Sigmoid colon (tissue), 7 donors: ENCODE measurements around the gene NMT1. TPM values are rescaled to one million over a fixed set of nuclear protein-coding genes. Genes with fewer than 3 reads are reported as not detected.

Experiments
- DNase-seq: peaks from one replicate; pipeline ENCODE4 v3.0.0-alpha.2; 2019
- H3K27ac ChIP-seq, 4 donors: fragments of 200-600 bp; sonication (generic); one replicate each; pipeline ENCODE4 v1.5.1; 2016 to 2019; ENCODE audit warnings: mild to moderate bottlenecking in 1 of 4
- H3K27me3 ChIP-seq, 3 donors: fragments of 200-600 bp; sonication (generic); one replicate each; pipeline ENCODE4 v1.5.1; 2019; ENCODE audit warnings: mild to moderate bottlenecking in 1 of 3
- H3K36me3 ChIP-seq, 4 donors: fragments of 200-600 bp; sonication (generic); one replicate each; pipeline ENCODE4 v1.5.1; 2016 to 2019
- H3K4me1 ChIP-seq, 4 donors: fragments of 200-600 bp; sonication (generic); one replicate each; pipeline ENCODE4 v1.5.1; 2017 to 2019
- H3K4me3 ChIP-seq, 4 donors: fragments of 200-600 bp; sonication (generic); one replicate each; pipeline ENCODE4 v1.5.1; 2017 to 2019; ENCODE audit warnings: mild to moderate bottlenecking in 2 of 4, moderate library complexity in 1 of 4
- H3K9me3 ChIP-seq, 4 donors: fragments of 200-600 bp in 3 of 4; sonication (generic) in 3 of 4; one replicate each; pipeline versions ENCODE4 v1.5.1 to v1.6.1; 2013 to 2019
- EP300 ChIP-seq, 4 donors: sonication (generic); formaldehyde crosslinking; IDR thresholded peaks; one replicate each; pipeline ENCODE4 v1.6.1; 2017; ENCODE audit warnings: antibody characterized with exemption in 4 of 4
- POLR2A ChIP-seq, 2 donors: fragments of 450-650 bp; IDR thresholded peaks; one replicate each; pipeline ENCODE4 v1.6.1; 2016; ENCODE audit warnings: antibody characterized with exemption in 2 of 2, mild to moderate bottlenecking in 2 of 2, moderate library complexity in 2 of 2
- POLR2AphosphoS5 ChIP-seq, 4 donors: sonication (generic); formaldehyde crosslinking; IDR thresholded peaks; one replicate each; pipeline ENCODE4 v1.6.1; 2017; ENCODE audit warnings: antibody characterized with exemption in 4 of 4
- WGBS, 2 donors: extraction: QIAGEN DNeasy Blood & Tissue Kit; methylation state at CpG; one replicate each; pipeline ENCODE4 v1.1.7; 2013; 5-methylcytosine and 5-hydroxymethylcytosine counted together
- intact Hi-C: fragments of 100-400 bp; cut with DNase I; formaldehyde crosslinking; loops from one replicate; pipeline ENCODE4 v1.15.1; 2023
- polyA plus RNA-seq, 3 donors: library from polyadenylated mRNA; stranded (reverse); fragments of 200-250 nt; gene quantifications; one replicate each; pipeline ENCODE4 v1.2.3, GENCODE V29; 2013
- small RNA-seq, 3 donors: library from RNA; depleted of rRNA; stranded (forward); fragments of <200 nt; gene quantifications; one replicate each; pipeline ENCODE3, GENCODE V24; 2016
- total RNA-seq, 4 donors: library from RNA; depleted of rRNA; stranded (reverse); fragments of >200 nt; gene quantifications; one replicate each; pipeline ENCODE4 v1.1.0, GENCODE V29; 2016
- TF ChIP-seq, protein P1 (sequence below), 4 experiments: fragments of 450-650 bp in 3 of 4; fragments of 200-600 bp in 1 of 4; IDR thresholded peaks; one replicate each; pipeline ENCODE4 v1.5.1; 2016 to 2019; ENCODE audit warnings: antibody characterized with exemption in 4 of 4, mild to moderate bottlenecking in 3 of 4, moderate library complexity in 2 of 4
- donor health status: healthy with polysubstance abuse.
- donor health status: Bipolar disorder and iron deficiency.
- donor health status: healthy.

The NMT1 gene
- total and polyA plus RNA-seq, 7 donors: 13.2 to 59.2 (median 41.0) TPM

DNA sequence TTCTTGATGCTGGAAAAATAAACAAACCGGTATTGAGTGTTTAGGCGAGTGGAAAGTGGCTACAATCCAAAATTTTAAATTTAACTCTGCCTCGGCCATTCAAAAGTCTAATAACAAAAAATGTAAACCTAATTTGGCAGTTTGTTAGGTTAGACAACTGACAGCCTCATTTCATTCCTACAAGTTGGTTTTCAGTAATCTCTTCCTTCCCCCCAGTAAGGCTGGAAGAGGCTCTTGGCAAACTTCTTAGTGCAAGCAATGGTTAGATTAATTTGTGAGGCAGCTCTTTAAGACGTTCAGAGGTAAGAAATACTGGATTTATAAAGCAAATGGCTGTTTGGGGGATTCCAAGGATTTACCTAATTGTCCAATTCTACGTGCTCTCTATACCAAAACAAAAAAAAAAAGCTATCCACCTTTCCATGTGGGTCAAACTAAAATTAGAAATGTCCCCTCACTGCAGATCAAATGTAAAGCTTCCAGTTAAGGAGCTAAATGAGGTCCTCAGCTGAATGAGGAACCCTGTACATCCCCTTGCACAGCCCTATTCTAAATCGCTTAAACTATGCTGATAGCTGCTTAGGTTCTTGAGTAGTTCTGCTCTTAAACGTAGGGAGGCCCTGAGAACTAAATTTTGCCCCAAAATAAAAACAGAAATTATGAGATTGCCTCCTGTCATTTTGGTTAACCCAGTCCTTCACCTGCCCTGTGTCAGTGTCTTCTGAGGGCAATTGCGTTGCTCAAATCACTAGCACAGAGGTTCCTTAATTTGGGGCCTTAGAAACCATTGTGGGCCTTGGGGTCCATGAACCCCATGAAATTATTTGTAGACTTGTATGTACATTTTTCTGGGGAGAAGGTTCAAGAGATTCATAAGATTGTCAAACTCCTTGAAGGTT lies 90.0 kb downstream of the NMT1 start:
- intact Hi-C loops: no loop called here

DNA sequence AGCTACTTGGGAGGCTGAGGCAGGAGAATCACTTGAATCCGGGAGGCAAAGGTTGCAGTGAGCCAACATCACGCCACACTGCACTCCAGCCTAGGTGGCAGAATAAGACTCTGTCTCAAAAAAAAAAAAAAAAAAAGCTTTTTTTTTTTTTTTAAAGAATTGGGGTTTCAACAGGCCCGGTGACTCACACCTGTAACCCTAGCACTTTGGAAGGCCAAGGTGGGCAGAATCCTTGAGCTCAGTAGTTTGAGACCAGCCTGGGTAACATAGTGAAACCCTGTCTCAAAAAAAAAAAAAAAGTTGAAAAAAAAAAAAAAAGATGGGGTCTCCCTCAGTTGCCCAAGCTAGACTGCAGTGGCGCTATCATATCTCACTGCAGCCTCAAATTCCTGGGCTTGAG lies 93.9 kb downstream of the NMT1 start:
- Histone ChIP-seq H3K27ac (peak overlapping the region; percentile 30 to 99 (median 43)), H3K9me3 (no peaks in the 10 kb centered on the region), H3K27me3 (no peaks in the 10 kb centered on the region), H3K4me1 (peaks cover 0 to 83% (median 73%) of the 10 kb centered on the region in 4 donors), H3K4me3 (no peak overlapping the region), H3K36me3 (no peaks in the 10 kb centered on the region)
- 91 to 94% methylated on average over 4 of the region's 4 CpGs for WGBS, 2 donors
- no peak for DNase-seq
- TF ChIP-seq POLR2A (IDR thresholded peaks at IDR 0.05) (no peak), EP300 (IDR thresholded peaks at IDR 0.05) (no peak), POLR2AphosphoS5 (IDR thresholded peaks at IDR 0.05) (no peak)
- TF ChIP-seq, protein P1, sequence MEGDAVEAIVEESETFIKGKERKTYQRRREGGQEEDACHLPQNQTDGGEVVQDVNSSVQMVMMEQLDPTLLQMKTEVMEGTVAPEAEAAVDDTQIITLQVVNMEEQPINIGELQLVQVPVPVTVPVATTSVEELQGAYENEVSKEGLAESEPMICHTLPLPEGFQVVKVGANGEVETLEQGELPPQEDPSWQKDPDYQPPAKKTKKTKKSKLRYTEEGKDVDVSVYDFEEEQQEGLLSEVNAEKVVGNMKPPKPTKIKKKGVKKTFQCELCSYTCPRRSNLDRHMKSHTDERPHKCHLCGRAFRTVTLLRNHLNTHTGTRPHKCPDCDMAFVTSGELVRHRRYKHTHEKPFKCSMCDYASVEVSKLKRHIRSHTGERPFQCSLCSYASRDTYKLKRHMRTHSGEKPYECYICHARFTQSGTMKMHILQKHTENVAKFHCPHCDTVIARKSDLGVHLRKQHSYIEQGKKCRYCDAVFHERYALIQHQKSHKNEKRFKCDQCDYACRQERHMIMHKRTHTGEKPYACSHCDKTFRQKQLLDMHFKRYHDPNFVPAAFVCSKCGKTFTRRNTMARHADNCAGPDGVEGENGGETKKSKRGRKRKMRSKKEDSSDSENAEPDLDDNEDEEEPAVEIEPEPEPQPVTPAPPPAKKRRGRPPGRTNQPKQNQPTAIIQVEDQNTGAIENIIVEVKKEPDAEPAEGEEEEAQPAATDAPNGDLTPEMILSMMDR (IDR thresholded peaks at IDR 0.05): no peak
- intact Hi-C loops: no loop called here

More for the DNA sequence above, 90.0 kb downstream of the NMT1 start:
- peaks cover 6 to 59% (median 48%) of the 10 kb centered on the region in 4 donors for H3K4me1 ChIP-seq
- no peaks in the 10 kb centered on the region for H3K36me3 ChIP-seq
- H3K4me3 ChIP-seq: peak overlapping the region; percentile 81 to 92 (median 89)
- no peaks in the 10 kb centered on the region for H3K27me3 ChIP-seq
- TF ChIP-seq POLR2AphosphoS5 (IDR thresholded peaks at IDR 0.05): no peak
- TF ChIP-seq POLR2A (IDR thresholded peaks at IDR 0.05): no peak
- no peak for TF ChIP-seq EP300 (IDR thresholded peaks at IDR 0.05)
- TF ChIP-seq, protein P1 (IDR thresholded peaks at IDR 0.05): no peak
- whole genome bisulfite sequencing, 2 donors: 45 to 49% methylated on average over 8 of the region's 8 CpGs
- peak overlapping the region; percentile 97 to 99 (median 98) for H3K27ac ChIP-seq
- no peak for DNase-seq
- no peaks in the 10 kb centered on the region for H3K9me3 ChIP-seq

DNA sequence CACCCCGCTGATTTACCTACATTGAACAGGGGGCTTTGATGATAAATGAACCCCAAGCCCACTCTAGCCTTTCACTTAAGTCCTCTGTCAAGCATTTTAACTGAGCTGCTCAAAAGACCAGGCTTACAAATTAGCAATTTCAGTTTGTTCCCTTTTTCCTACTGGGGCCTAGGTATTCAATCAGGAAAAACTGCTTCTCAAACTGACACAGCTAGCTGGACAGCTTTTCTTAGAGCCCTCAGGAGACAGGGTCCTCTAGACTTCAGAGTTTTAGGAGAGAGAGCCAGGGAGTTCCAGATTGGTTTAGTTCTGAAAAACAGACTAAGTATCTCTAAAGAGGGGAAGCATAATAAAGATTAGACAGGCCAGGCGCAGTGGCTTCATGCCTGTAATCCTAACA lies 94.4 kb downstream of the NMT1 start:
- Histone ChIP-seq H3K36me3 (no peaks in the 10 kb centered on the region), H3K9me3 (no peaks in the 10 kb centered on the region), H3K27ac (peak overlapping the region; percentile 30 to 99 (median 43)), H3K4me1 (peaks cover 0 to 86% (median 75%) of the 10 kb centered on the region in 4 donors), H3K4me3 (no peak overlapping the region), H3K27me3 (no peaks in the 10 kb centered on the region)
- no peak for TF ChIP-seq EP300 (IDR thresholded peaks at IDR 0.05)
- no peak for TF ChIP-seq POLR2AphosphoS5 (IDR thresholded peaks at IDR 0.05)
- TF ChIP-seq POLR2A (IDR thresholded peaks at IDR 0.05): no peak
- TF ChIP-seq, protein P1 (IDR thresholded peaks at IDR 0.05): no peak
- WGBS, 2 donors: 97 to 99% methylated on average over 2 of the region's 2 CpGs
- no peak for DNase-seq
- intact Hi-C loops: no loop called here

DNA sequence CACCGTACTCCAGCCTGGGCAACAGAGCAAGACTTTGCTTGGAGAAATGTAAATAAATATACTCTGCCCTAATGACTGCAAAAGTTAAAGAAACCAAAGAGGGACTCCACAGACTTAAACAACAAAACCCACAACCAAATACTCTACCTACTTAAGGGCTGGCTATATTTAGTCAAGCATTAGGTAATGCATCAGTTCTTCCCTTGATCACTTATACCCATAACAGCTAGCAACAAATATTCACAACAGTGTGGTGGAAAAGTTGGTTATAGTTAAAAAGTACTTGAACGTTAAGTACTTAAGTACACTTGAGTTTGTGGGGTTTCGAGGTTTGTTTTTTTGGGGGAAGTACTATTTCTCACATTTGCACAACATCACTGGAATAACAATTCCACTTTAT lies 95.1 kb downstream of the NMT1 start:
- DNase-seq: no peak
- Histone ChIP-seq H3K4me3 (no peak overlapping the region), H3K9me3 (no peaks in the 10 kb centered on the region), H3K27me3 (no peaks in the 10 kb centered on the region), H3K4me1 (peaks cover 0 to 80% (median 69%) of the 10 kb centered on the region in 4 donors), H3K27ac (peak overlapping the region; percentile 30 to 99 (median 43)), H3K36me3 (no peaks in the 10 kb centered on the region)
- intact Hi-C loops: no loop called here
- TF ChIP-seq EP300 (IDR thresholded peaks at IDR 0.05) (no peak), POLR2AphosphoS5 (IDR thresholded peaks at IDR 0.05) (no peak), POLR2A (IDR thresholded peaks at IDR 0.05) (no peak)
- TF ChIP-seq, protein P1 (IDR thresholded peaks at IDR 0.05): no peak
- 78 to 93% methylated on average over 3 of the region's 3 CpGs for WGBS, 2 donors

Small RNAs within 50 kb of the gene (small RNA-seq; reads per million reads assigned to genes)
- gene MIR6784 (0 to 0.29 (median 0.12) reads per million in 3 donors), gene RF00019 (0 reads per million in 3 donors)

Other genes starting within 250 kb of the NMT1 start
- 100 to 1,000 TPM in 1 of 4 donors, 10 to 100 TPM in 3; 68.0 to 134 (median 82.7) TPM for gene GJC1, start 231.0 kb upstream of the NMT1 start, total RNA-seq
- 1 to 10 TPM in 1 of 3 donors, under 1 TPM in 2; 0.23 to 4.7 (median 0.60) TPM for gene GJC1, start 231.0 kb upstream of the NMT1 start, polyA plus RNA-seq
- 1 to 10 TPM in 2 of 4 donors, not detected in 2; 1.8 to 2.5 TPM for gene HIGD1B, start 213.4 kb upstream of the NMT1 start, total RNA-seq
- gene HIGD1B, start 213.4 kb upstream of the NMT1 start, polyA plus RNA-seq: 1 to 10 TPM in 1 of 3 donors, not detected in 2; 1.1 TPM
- 10 to 100 TPM; 33.7 to 93.1 (median 55.8) TPM for gene EFTUD2, start 161.9 kb upstream of the NMT1 start, total RNA-seq
- 10 to 100 TPM; 20.6 to 48.4 (median 21.6) TPM for gene EFTUD2, start 161.9 kb upstream of the NMT1 start, polyA plus RNA-seq
- not detected for gene GFAP, start 145.8 kb upstream of the NMT1 start, total RNA-seq
- gene GFAP, start 145.8 kb upstream of the NMT1 start, polyA plus RNA-seq: 1 to 10 TPM in 2 of 3 donors, not detected in 1; 1.3 to 2.4 TPM
- gene KIF18B, start 113.5 kb upstream of the NMT1 start, total RNA-seq: 1 to 10 TPM in 1 of 4 donors, under 1 TPM in 3; under 0.01 to 1.4 (median 0.30) TPM
- gene KIF18B, start 113.5 kb upstream of the NMT1 start, polyA plus RNA-seq: 10 to 100 TPM in 1 of 3 donors, 1 to 10 TPM in 1, under 1 TPM in 1; 0.60 to 10.5 (median 1.4) TPM
- gene C1QL1, start 93.0 kb upstream of the NMT1 start, total RNA-seq: 1 to 10 TPM in 2 of 4 donors, under 1 TPM in 2; 0.41 to 4.3 (median 1.3) TPM
- gene C1QL1, start 93.0 kb upstream of the NMT1 start, polyA plus RNA-seq: 1 to 10 TPM in 2 of 3 donors, not detected in 1; 1.4 to 2.0 TPM
- 10 to 100 TPM; 25.2 to 46.0 (median 31.9) TPM for gene DCAKD, start 9.7 kb upstream of the NMT1 start, total RNA-seq
- gene DCAKD, start 9.7 kb upstream of the NMT1 start, polyA plus RNA-seq: 10 to 100 TPM in 1 of 3 donors, 1 to 10 TPM in 2; 5.1 to 14.7 (median 7.8) TPM
- gene PLCD3, start 71.2 kb downstream of the NMT1 start, total RNA-seq: 10 to 100 TPM; 27.4 to 45.7 (median 33.9) TPM
- 100 to 1,000 TPM; 114 to 274 (median 137) TPM for gene PLCD3, start 71.2 kb downstream of the NMT1 start, polyA plus RNA-seq
- gene ACBD4, start 74.4 kb downstream of the NMT1 start, total RNA-seq: 10 to 100 TPM; 20.0 to 24.9 (median 21.9) TPM
- 10 to 100 TPM; 13.2 to 36.5 (median 20.1) TPM for gene ACBD4, start 74.4 kb downstream of the NMT1 start, polyA plus RNA-seq
- 10 to 100 TPM; 41.0 to 60.9 (median 49.4) TPM for gene HEXIM1, start 87.2 kb downstream of the NMT1 start, total RNA-seq
- 10 to 100 TPM; 21.6 to 38.8 (median 24.7) TPM for gene HEXIM1, start 87.2 kb downstream of the NMT1 start, polyA plus RNA-seq
- 10 to 100 TPM in 2 of 4 donors, 1 to 10 TPM in 2; 7.5 to 14.7 (median 11.2) TPM for gene HEXIM2, start 100.6 kb downstream of the NMT1 start, total RNA-seq
- gene HEXIM2, start 100.6 kb downstream of the NMT1 start, polyA plus RNA-seq: 1 to 10 TPM; 1.8 to 7.8 (median 6.6) TPM
- 10 to 100 TPM in 3 of 4 donors, 1 to 10 TPM in 1; 8.9 to 12.7 (median 11.0) TPM for gene FMNL1, start 160.6 kb downstream of the NMT1 start, total RNA-seq
- gene FMNL1, start 160.6 kb downstream of the NMT1 start, polyA plus RNA-seq: 10 to 100 TPM in 2 of 3 donors, 1 to 10 TPM in 1; 9.2 to 35.5 (median 10.8) TPM
- not detected for gene SPATA32, start 200.8 kb downstream of the NMT1 start, total RNA-seq
- gene SPATA32, start 200.8 kb downstream of the NMT1 start, polyA plus RNA-seq: under 1 TPM in 1 of 3 donors, not detected in 2; 0.07 TPM